SK-N-MC (cell line): Measurements from ENCODE around the gene GMDS.

ENCODE experiments used
- DNase-seq: peaks from one replicate; pipeline ENCODE4 v3.0.0-alpha.2; 2011; ENCODE audit warnings: low read depth, low spot score
- H3K27ac ChIP-seq: fragments of 200-600 bp; sonication (generic); 2 replicates; pipeline ENCODE4 v1.5.1; 2016; ENCODE audit warnings: mixed run types
- H3K36me3 ChIP-seq: fragments of 200-600 bp; sonication (generic); 2 replicates; pipeline ENCODE4 v1.6.1; 2017; ENCODE audit warnings: antibody characterized with exemption, low read length, mixed read lengths; ENCODE audit not compliant: insufficient read depth
- H3K4me3 ChIP-seq: fragments of 200-600 bp; sonication (generic); 2 replicates; pipeline ENCODE4 v1.5.1; 2016
- H3K9ac ChIP-seq: fragments of 200-600 bp; sonication (generic); 2 replicates; pipeline ENCODE4 v1.8.0; 2017; ENCODE audit warnings: mixed run types, mixed read lengths; ENCODE audit not compliant: insufficient read length
- H3K9me3 ChIP-seq: fragments of 200-600 bp; sonication (generic); 2 replicates; pipeline ENCODE4 v1.6.1; 2017; ENCODE audit warnings: low read depth, mild to moderate bottlenecking, antibody characterized with exemption, low read length, moderate library complexity, mixed read lengths
- EZH2 ChIP-seq: fragments of 200-600 bp; sonication (generic); IDR thresholded peaks from one replicate; pipeline ENCODE4 v1.6.1; 2017; ENCODE audit warnings: antibody characterized with exemption
- FOXP2 ChIP-seq: optimal IDR thresholded peaks from 2 replicates; pipeline ENCODE3; 2011; ENCODE audit warnings: mild to moderate bottlenecking, moderate library complexity; ENCODE audit not compliant: insufficient read depth; ENCODE audit errors: extremely low read length, control extremely low read depth
- POLR2AphosphoS5 ChIP-seq: IDR thresholded peaks from 2 replicates; pipeline ENCODE4 v1.6.1; 2012; ENCODE audit warnings: mild to moderate bottlenecking, low read depth, low read length, borderline replicate concordance

Gene GMDS

GRCh38 chr6:1630771-1631217, 614.6 kb downstream of the GMDS start:
- TF ChIP-seq POLR2AphosphoS5, result no peak
- TF ChIP-seq FOXP2, result no peak
- TF ChIP-seq EZH2, result no peak
- H3K9me3 ChIP-seq, result no peaks in the 10 kb centered on the region
- no peaks in the 10 kb centered on the region for H3K36me3 ChIP-seq
- no peak overlapping the region for H3K9ac ChIP-seq
- no peak for DNase-seq
- H3K27ac ChIP-seq, result no peak overlapping the region
- H3K4me3 ChIP-seq, result no peak overlapping the region

GRCh38 chr6:1630212-1630770, 615.1 kb downstream of the GMDS start:
- Histone ChIP-seq H3K4me3 (no peak overlapping the region), H3K36me3 (no peaks in the 10 kb centered on the region), H3K27ac (no peak overlapping the region), H3K9me3 (no peaks in the 10 kb centered on the region), H3K9ac (no peak overlapping the region)
- no peak for DNase-seq
- no peak for TF ChIP-seq EZH2
- no peak for TF ChIP-seq FOXP2
- TF ChIP-seq POLR2AphosphoS5, result no peak

GRCh38 chr6:1629316-1629715, 616.1 kb downstream of the GMDS start:
- no peaks in the 10 kb centered on the region for H3K36me3 ChIP-seq
- TF ChIP-seq POLR2AphosphoS5 (no peak), EZH2 (no peak), FOXP2 (no peak)
- H3K9me3 ChIP-seq, result no peaks in the 10 kb centered on the region
- H3K4me3 ChIP-seq, result no peak overlapping the region
- no peak overlapping the region for H3K9ac ChIP-seq
- no peak for DNase-seq
- H3K27ac ChIP-seq, result no peak overlapping the region

GRCh38 chr6:1627827-1628560, 617.4 kb downstream of the GMDS start:
- no peak for DNase-seq
- no peak overlapping the region for H3K9ac ChIP-seq

GRCh38 chr6:1626481-1626880, 618.9 kb downstream of the GMDS start:
- no peak overlapping the region for H3K9ac ChIP-seq
- H3K4me3 ChIP-seq, result peak overlapping the region; percentile 24; the same call in 1 of the 2 replicates
- TF ChIP-seq POLR2AphosphoS5 (no peak), EZH2 (no peak), FOXP2 (no peak)

More at GRCh38 chr6:1627827-1628560, 617.4 kb downstream of the GMDS start:
- Histone ChIP-seq H3K4me3 (no peak overlapping the region), H3K36me3 (no peaks in the 10 kb centered on the region), H3K27ac (no peak overlapping the region), H3K9me3 (no peaks in the 10 kb centered on the region)
- TF ChIP-seq EZH2 (no peak), FOXP2 (no peak), POLR2AphosphoS5 (no peak)

GRCh38 chr6:1625794-1626435, 619.5 kb downstream of the GMDS start:
- H3K9me3 ChIP-seq, result no peaks in the 10 kb centered on the region
- TF ChIP-seq FOXP2 (no peak), EZH2 (no peak), POLR2AphosphoS5 (no peak)
- peak; percentile 51 for DNase-seq
- peak overlapping the region; percentile 24; the same call in 1 of the 2 replicates for H3K4me3 ChIP-seq
- H3K9ac ChIP-seq, result no peak overlapping the region
- no peak overlapping the region for H3K27ac ChIP-seq
- no peaks in the 10 kb centered on the region for H3K36me3 ChIP-seq

More at GRCh38 chr6:1626481-1626880, 618.9 kb downstream of the GMDS start:
- Histone ChIP-seq H3K9me3 (no peaks in the 10 kb centered on the region), H3K27ac (no peak overlapping the region), H3K36me3 (no peaks in the 10 kb centered on the region)
- DNase-seq, result no peak

GRCh38 chr6:1624851-1625781, 620.3 kb downstream of the GMDS start:
- no peak overlapping the region for H3K9ac ChIP-seq

More at GRCh38 chr6:1624851-1625781, 620.3 kb downstream of the GMDS start:
- DNase-seq, result no peak
- H3K9me3 ChIP-seq, result no peaks in the 10 kb centered on the region
- H3K4me3 ChIP-seq, result peak overlapping the region; percentile 74
- H3K36me3 ChIP-seq, result no peaks in the 10 kb centered on the region
- TF ChIP-seq POLR2AphosphoS5 (no peak), EZH2 (no peak), FOXP2 (no peak)
- H3K27ac ChIP-seq, result no peak overlapping the region
